Esophagus muscularis mucosa (tissue), 3 donors: ENCODE data around the gene SPNS3.

Experiments used
- POLR2A ChIP-seq: fragments of 450-650 bp; IDR thresholded peaks from one replicate; pipeline ENCODE4 v1.6.1; 2017; ENCODE audit warnings: antibody characterized with exemption, moderate library complexity, mild to moderate bottlenecking, low read depth
- POLR2AphosphoS5 ChIP-seq, 2 donors: sonication (generic); formaldehyde crosslinking; IDR thresholded peaks; one replicate each; pipeline ENCODE4 v1.6.1; 2017; ENCODE audit warnings: antibody characterized with exemption in 2 of 2
- TF ChIP-seq, protein P1 (sequence below), 3 experiments: fragments of 200-600 bp in 2 of 3; fragments of 450-650 bp in 1 of 3; sonication (generic) in 2 of 3; IDR thresholded peaks; one replicate each; pipeline ENCODE4 v1.5.1; 2017 to 2019; ENCODE audit warnings: antibody characterized with exemption in 3 of 3, mild to moderate bottlenecking in 2 of 3, moderate library complexity in 1 of 3

DNA sequence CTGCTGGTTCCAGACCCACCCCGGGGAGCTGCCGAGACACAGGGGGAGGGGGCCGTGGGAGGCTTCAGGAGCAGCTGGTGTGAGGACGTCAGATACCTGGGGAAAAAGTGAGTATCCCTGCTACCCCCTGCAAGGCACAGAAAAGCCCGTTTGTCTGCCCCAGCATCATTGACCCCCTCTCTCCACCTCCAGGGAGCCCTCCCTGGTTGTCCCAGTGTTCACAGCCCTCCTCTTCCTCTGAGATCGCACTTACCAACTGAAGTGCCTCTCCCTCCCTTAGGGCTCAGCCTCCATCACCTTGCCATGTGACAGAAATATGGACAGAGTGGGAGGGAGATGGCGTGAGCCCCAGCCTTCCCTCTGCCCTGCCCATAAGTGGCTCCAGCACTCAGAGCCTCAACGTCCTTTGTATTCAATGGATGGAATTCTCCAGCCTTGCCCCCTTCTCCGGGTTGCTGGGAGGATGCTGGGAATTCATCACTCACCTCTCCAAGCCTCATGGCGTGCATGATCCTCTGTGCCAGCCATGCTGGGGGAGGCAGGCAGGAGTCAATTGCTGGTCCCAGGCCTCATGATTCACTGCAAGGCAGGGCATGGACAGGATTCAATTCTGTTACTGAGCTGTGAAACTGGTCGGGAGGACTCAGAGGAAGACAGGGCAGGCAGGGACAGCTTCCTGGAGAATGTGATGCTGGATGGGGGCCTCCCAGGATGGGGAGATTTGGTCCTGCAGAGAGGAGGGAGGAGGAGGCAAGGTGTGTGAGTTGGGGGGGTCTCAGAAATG is 14.6 kb downstream of the SPNS3 start:
- TF ChIP-seq POLR2AphosphoS5 (IDR thresholded peaks at IDR 0.05) = no peak
- TF ChIP-seq, protein P1, sequence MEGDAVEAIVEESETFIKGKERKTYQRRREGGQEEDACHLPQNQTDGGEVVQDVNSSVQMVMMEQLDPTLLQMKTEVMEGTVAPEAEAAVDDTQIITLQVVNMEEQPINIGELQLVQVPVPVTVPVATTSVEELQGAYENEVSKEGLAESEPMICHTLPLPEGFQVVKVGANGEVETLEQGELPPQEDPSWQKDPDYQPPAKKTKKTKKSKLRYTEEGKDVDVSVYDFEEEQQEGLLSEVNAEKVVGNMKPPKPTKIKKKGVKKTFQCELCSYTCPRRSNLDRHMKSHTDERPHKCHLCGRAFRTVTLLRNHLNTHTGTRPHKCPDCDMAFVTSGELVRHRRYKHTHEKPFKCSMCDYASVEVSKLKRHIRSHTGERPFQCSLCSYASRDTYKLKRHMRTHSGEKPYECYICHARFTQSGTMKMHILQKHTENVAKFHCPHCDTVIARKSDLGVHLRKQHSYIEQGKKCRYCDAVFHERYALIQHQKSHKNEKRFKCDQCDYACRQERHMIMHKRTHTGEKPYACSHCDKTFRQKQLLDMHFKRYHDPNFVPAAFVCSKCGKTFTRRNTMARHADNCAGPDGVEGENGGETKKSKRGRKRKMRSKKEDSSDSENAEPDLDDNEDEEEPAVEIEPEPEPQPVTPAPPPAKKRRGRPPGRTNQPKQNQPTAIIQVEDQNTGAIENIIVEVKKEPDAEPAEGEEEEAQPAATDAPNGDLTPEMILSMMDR (IDR thresholded peaks at IDR 0.05) = no peak
- TF ChIP-seq POLR2A = no peak
